Naive B cell (primary cell): ENCODE data around the gene GOLPH3L. TPM values are rescaled to one million over a fixed set of nuclear protein-coding genes. Genes with fewer than 3 reads are reported as not detected.
"Not testable (repeated sequence)": the region's sequence is repeated elsewhere in the genome, so short reads cannot be mapped to it uniquely, and the experiment has no call there.

Experiments used
- ATAC-seq, 2 donors: fragments of 150-1000 bp; cut with Tn5 transposase; 2 replicates each; pipeline ENCODE4 v1.10.0; 2021; ENCODE audit warnings: low read depth in 2 of 2, mild to moderate bottlenecking in 2 of 2, moderate library complexity in 2 of 2
- DNase-seq: peaks from one replicate; pipeline ENCODE4 v3.0.0; 2022
- H3K27ac Mint-ChIP-seq, 6 donors: one replicate each; pipeline ENCODE4 v1.8.0; 2020 to 2022; ENCODE audit warnings: mild to moderate bottlenecking in 6 of 6, mixed read lengths in 6 of 6, moderate library complexity in 5 of 6, inconsistent platforms in 2 of 6
- H3K27me3 Mint-ChIP-seq, 3 donors: one replicate each; pipeline ENCODE4 v1.8.0; 2021 to 2022; ENCODE audit warnings: mixed read lengths in 3 of 3, mild to moderate bottlenecking in 1 of 3
- H3K36me3 Mint-ChIP-seq, 2 donors: one replicate each; pipeline ENCODE4 v1.8.0; 2020 to 2022; ENCODE audit warnings: mixed read lengths in 2 of 2, inconsistent platforms in 1 of 2, mild to moderate bottlenecking in 1 of 2
- H3K4me1 Mint-ChIP-seq, 3 donors: one replicate each; pipeline ENCODE4 v1.8.0; 2020 to 2022; ENCODE audit warnings: mixed read lengths in 3 of 3, inconsistent platforms in 1 of 3, mild to moderate bottlenecking in 1 of 3, moderate library complexity in 1 of 3
- H3K4me3 Mint-ChIP-seq, 8 donors: one replicate each; pipeline ENCODE4 v1.8.0; 2020 to 2022; ENCODE audit warnings: mild to moderate bottlenecking in 8 of 8, mixed read lengths in 8 of 8, moderate library complexity in 8 of 8, inconsistent platforms in 2 of 8
- H3K9me3 Mint-ChIP-seq, 7 donors: one replicate each; pipeline ENCODE4 v1.8.0; 2020 to 2022; ENCODE audit warnings: mixed read lengths in 7 of 7, mild to moderate bottlenecking in 5 of 7, inconsistent platforms in 2 of 7, moderate library complexity in 1 of 7
- polyA plus RNA-seq, 6 donors: library from polyadenylated mRNA; unstranded; fragments of 300-500 nt; fragmentation: Illumina TruSeq; gene quantifications; one replicate each; pipeline ENCODE4 v1.2.3, GENCODE V29; 2021; ENCODE audit warnings: low read depth in 6 of 6

Gene GOLPH3L
- polyA plus RNA-seq, 6 donors from 2014 or later = 10.1 to 27.8 (median 24.4) TPM

DNA sequence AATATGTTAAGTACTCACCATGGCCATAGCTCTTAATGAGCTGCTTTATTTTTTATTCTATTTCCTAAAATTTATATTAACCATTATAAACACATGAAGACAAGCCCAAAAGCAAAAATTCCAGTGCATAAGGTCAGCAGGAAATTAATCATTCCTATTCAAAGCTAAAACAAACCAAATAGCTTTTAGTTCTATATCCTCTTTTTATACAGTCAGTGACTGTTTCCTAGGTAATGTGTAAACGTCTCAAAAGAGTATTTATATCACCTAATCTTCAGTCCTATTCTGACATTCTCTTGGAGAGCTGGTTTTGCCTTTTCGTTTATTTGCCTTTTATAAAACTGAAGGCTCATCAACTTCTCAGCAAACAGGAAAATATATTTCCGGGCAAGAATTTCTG lies 4.2 kb downstream of the GOLPH3L start:
- Mint-ChIP-seq H3K27me3 (no peaks in the 10 kb centered on the region), H3K36me3 (peaks cover 13 to 23% of the 10 kb centered on the region in 2 donors), H3K4me3 (no peak overlapping the region), H3K27ac (peak overlapping the region in 2 of 6 donors; percentile 20 to 21), H3K9me3 (no peaks in the 10 kb centered on the region), H3K4me1 (peaks cover 22% of the 10 kb centered on the region in 3 donors)
- ATAC-seq (no peak), DNase-seq (no peak)

DNA sequence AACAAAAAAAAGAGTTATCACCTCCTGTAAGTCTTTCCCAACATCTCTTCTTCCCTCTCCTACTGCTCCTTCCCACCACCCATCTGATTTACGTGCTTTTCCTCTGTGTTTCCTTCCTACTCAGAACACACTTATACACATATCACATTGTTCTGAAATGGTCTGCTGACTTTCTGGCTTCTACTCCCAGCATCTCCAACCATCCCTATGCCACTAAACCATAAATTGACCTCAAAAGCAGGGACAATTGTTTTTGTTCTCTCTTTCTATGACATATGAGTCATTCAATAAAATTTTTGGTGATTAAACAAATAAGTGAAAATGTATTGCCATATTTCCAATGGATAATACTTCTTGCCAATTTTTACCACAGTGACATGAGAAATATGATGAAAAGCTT lies 8.2 kb downstream of the GOLPH3L start:
- H3K27ac Mint-ChIP-seq = peak overlapping the region in 4 of 6 donors; percentile 8 to 83 (median 16)
- DNase-seq (no peak), ATAC-seq (no peak)
- no peak overlapping the region for H3K4me3 Mint-ChIP-seq
- no peaks in the 10 kb centered on the region for H3K27me3 Mint-ChIP-seq
- H3K36me3 Mint-ChIP-seq = peaks cover 13 to 15% of the 10 kb centered on the region in 2 donors
- H3K4me1 Mint-ChIP-seq = peaks cover 7 to 16% (median 9%) of the 10 kb centered on the region in 3 donors
- no peaks in the 10 kb centered on the region for H3K9me3 Mint-ChIP-seq

GRCh38 chr1:150686275-150686674 lies 10.7 kb downstream of the GOLPH3L start:
- DNase-seq = no peak
- Mint-ChIP-seq H3K27me3 (no peaks in the 10 kb centered on the region), H3K27ac (peak overlapping the region in 3 of 6 donors; percentile 12 to 82 (median 24)), H3K4me1 (peaks cover 10 to 18% (median 12%) of the 10 kb centered on the region in 3 donors), H3K36me3 (peaks cover 5 to 15% of the 10 kb centered on the region in 2 donors), H3K9me3 (no peaks in the 10 kb centered on the region), H3K4me3 (no peak overlapping the region)
- ATAC-seq = no peak

DNA sequence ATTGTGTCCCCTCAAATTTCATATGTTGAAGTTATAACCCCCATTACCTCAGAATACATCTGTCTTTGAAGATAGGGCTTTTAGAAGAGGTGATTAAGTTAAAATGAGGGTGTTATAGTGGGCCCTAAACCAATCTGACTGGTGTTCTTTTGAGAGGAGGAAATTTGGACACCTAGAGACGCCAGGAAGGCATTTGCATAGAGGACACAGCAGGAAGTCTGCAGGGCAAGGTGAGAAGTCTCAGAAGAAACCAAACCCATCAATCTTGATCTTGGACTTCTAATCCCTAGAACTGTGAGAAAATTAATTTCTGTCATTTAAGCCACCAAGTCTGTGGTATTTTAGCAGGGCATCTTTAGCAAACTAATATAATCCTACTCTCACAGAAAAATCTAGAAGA lies 13.0 kb downstream of the GOLPH3L start:
- Mint-ChIP-seq H3K36me3 (peaks cover 0 to 6% of the 10 kb centered on the region in 2 donors), H3K27me3 (no peaks in the 10 kb centered on the region), H3K9me3 (no peaks in the 10 kb centered on the region), H3K4me3 (peak overlapping the region in 1 of 8 donors; percentile 15), H3K27ac (peak overlapping the region in 5 of 6 donors; percentile 5 to 92 (median 77)), H3K4me1 (peaks cover 8 to 12% (median 11%) of the 10 kb centered on the region in 3 donors)
- DNase-seq = peak; percentile 7
- ATAC-seq = peak; percentile 39 to 80

DNA sequence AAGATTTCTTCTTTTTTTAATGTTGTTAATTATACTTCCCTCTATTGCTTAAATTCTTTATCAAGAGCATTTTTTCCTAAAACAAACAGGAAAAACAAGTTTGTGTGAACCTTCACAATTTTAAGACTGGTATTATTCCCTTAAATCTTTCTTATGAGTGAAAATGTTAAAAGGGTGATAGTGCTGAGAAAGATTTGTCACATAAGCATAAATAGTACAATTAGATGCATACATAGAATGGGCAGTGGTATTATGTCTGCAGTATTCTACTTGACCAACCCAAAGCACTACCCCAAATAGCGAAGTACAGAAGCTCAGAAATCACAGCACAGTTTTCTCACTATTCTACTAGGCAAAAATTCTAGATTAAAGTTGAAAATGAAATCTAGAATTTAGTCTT lies 18.0 kb downstream of the GOLPH3L start:
- ATAC-seq (no peak), DNase-seq (no peak)
- no peaks in the 10 kb centered on the region for H3K9me3 Mint-ChIP-seq
- no peaks in the 10 kb centered on the region for H3K27me3 Mint-ChIP-seq
- H3K27ac Mint-ChIP-seq = no peak overlapping the region
- H3K4me3 Mint-ChIP-seq = no peak overlapping the region
- peaks cover 0 to 5% of the 10 kb centered on the region in 2 donors for H3K36me3 Mint-ChIP-seq
- peaks cover 4 to 7% (median 5%) of the 10 kb centered on the region in 3 donors for H3K4me1 Mint-ChIP-seq

DNA sequence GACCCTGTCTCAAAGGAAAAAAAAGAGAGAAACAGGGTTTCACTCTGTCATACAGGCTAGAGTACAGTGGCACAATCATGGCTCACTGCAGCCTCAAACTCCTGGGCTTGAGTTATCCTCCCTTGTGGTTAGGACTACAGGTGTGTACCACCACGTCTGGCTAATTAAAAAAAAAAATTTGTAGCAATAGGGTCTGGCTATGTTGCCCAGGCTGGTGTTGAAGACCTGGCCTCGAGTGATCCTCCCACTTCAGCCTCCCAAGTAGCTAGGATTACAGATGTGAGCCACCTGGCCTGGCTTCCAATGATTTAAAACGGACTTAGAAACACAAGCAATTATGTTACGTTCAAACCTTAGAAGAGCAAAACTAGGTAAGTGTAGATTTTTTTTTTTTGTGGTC lies 22.1 kb downstream of the GOLPH3L start:
- no peak overlapping the region for H3K27ac Mint-ChIP-seq

DNA sequence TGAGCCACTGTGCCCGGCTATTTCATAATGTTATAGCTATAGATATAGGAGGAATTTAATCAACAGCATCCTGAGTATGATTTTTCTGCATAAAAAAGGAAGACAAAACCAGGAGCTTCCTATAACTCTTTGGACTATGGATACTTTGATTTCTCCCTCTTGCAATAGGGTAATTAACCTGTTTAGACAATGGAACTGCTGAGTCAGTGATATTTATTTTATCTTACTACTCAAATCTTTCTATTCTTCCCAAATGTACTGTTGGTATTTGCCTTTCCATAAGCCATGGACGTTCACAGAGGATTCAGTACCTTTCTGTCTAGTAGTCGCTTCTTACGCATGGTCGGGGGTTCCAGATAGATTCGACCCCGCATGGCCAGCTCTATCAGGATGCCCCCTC lies 33.6 kb downstream of the GOLPH3L start:
- Mint-ChIP-seq H3K9me3 (no peaks in the 10 kb centered on the region), H3K36me3 (peaks cover 16 to 26% of the 10 kb centered on the region in 2 donors), H3K4me1 (peaks cover 4 to 12% (median 10%) of the 10 kb centered on the region in 3 donors), H3K4me3 (no peak overlapping the region), H3K27ac (peak overlapping the region in 1 of 6 donors; percentile 48), H3K27me3 (no peaks in the 10 kb centered on the region)
- DNase-seq (no peak), ATAC-seq (no peak)

More for the DNA sequence above, 22.1 kb downstream of the GOLPH3L start:
- no peaks in the 10 kb centered on the region for H3K9me3 Mint-ChIP-seq
- no peaks in the 10 kb centered on the region for H3K27me3 Mint-ChIP-seq
- ATAC-seq = no peak
- peaks cover 0 to 3% (median 0%) of the 10 kb centered on the region in 3 donors for H3K4me1 Mint-ChIP-seq
- peaks cover 0 to 5% of the 10 kb centered on the region in 2 donors for H3K36me3 Mint-ChIP-seq
- DNase-seq = no peak
- H3K4me3 Mint-ChIP-seq = no peak overlapping the region

- peaks cover 4 to 12% (median 10%) of the 10 kb centered on the region in 3 donors for H3K4me1 Mint-ChIP-seq
- no peaks in the 10 kb centered on the region for H3K9me3 Mint-ChIP-seq
- DNase-seq (no peak), ATAC-seq (no peak)
- peaks cover 16 to 26% of the 10 kb centered on the region in 2 donors for H3K36me3 Mint-ChIP-seq
- no peak overlapping the region for H3K4me3 Mint-ChIP-seq
- no peaks in the 10 kb centered on the region for H3K27me3 Mint-ChIP-seq
- peak overlapping the region in 2 of 6 donors; percentile 2 to 94 for H3K27ac Mint-ChIP-seq
Measured at GRCh38 chr1:150662811-150663210, 34.1 kb downstream of the GOLPH3L start.

DNA sequence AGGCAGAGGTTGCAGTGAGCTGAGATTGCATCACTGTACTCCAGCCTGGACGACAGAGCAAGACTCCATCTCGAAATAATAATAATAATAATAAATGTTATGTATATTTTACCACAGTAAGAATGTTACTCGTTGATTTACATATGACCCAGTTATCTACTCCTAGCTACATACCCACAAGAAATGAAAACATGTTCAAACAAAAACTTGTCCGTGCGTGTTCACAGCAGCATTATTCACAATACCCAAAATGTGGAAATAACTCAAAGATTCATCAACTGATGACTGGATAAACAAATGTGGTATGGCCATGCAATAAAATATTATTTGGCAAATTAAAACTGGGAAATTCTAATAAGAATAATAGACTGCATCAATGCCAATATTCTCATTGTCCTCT lies 35.8 kb downstream of the GOLPH3L start:
- peaks cover 16 to 26% of the 10 kb centered on the region in 2 donors for H3K36me3 Mint-ChIP-seq
- no peak overlapping the region for H3K27ac Mint-ChIP-seq
- H3K9me3 Mint-ChIP-seq = no peaks in the 10 kb centered on the region
- H3K4me3 Mint-ChIP-seq = no peak overlapping the region
- H3K4me1 Mint-ChIP-seq = peaks cover 4 to 12% (median 10%) of the 10 kb centered on the region in 3 donors
- no peaks in the 10 kb centered on the region for H3K27me3 Mint-ChIP-seq
- ATAC-seq (no peak), DNase-seq (no peak)

DNA sequence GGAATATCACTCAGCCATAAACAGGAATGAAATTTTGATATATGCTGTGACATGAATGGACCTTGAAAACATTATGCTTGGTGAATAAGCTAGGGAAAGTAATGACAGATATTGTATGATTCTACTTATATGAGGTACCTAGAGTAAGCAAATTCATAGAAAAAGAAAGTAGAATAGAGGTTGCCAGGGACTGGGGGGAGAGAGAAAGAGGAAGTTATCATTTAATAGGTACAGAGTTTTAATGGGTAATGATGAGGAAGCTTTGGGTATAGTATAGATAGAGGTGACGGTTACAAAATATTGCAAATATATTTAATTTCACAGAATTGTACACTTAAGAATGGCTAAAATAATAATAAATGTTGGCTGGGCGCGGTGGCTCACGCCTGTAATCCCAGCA lies 36.4 kb downstream of the GOLPH3L start:
- Mint-ChIP-seq H3K9me3 (no peaks in the 10 kb centered on the region), H3K36me3 (peaks cover 16 to 26% of the 10 kb centered on the region in 2 donors), H3K4me1 (peaks cover 4 to 12% (median 10%) of the 10 kb centered on the region in 3 donors), H3K4me3 (no peak overlapping the region), H3K27me3 (no peaks in the 10 kb centered on the region), H3K27ac (peak overlapping the region in 1 of 6 donors; percentile 6)
- peak; percentile 51 to 73 for ATAC-seq
- peak; percentile 3 for DNase-seq

- H3K4me3 Mint-ChIP-seq, H3K27ac Mint-ChIP-seq, ATAC-seq, H3K4me1 Mint-ChIP-seq, H3K27me3 Mint-ChIP-seq, DNase-seq, H3K9me3 Mint-ChIP-seq: not testable (repeated sequence)
- peaks cover 8 to 19% of the 10 kb centered on the region in 2 donors for H3K36me3 Mint-ChIP-seq
Measured at GRCh38 chr1:150657064-150657463, 39.9 kb downstream of the GOLPH3L start.

DNA sequence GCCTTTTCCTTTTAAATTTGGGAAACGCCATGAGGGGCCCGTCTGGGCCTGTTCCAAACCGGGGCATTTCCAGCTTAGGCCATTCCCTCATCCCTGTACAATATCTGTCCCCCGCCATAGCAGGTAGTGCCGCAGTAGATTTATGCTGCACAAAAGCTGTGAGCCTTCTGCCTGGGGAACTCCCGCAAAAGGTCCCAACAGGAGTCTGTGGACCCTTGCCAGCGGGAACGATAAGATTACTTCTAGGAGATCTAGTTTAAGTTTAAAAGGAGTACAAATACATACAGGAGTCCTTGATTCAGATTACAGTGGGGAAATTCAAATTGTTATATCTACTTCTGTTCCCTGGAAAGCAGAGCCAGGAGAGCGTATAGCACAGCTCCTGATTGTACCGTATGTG lies 42.3 kb downstream of the GOLPH3L start:
- not testable (repeated sequence) for H3K36me3 Mint-ChIP-seq, ATAC-seq, H3K4me3 Mint-ChIP-seq, H3K27me3 Mint-ChIP-seq, DNase-seq, H3K4me1 Mint-ChIP-seq, H3K9me3 Mint-ChIP-seq, H3K27ac Mint-ChIP-seq

DNA sequence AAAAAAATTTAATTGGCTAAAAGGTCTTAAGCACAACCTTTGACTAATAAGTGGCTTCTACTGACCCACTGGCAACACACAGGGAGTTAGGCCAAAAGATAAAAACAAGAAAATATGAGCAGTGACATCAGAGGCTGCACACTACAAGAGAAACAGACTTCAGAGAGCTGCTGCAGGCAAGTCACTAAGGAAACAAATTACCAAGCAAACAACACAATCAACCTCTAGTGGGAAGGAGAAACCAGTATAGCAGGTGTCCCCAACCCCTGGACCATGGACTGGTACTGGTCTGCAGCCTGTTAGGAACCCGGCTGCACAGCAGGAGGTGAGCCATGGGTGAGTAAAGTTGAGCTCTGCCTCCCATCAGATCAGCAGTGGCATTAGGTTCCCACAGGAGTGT lies 46.8 kb downstream of the GOLPH3L start:
- peaks cover 0 to 5% (median 3%) of the 10 kb centered on the region in 3 donors for H3K4me1 Mint-ChIP-seq
- no peak for DNase-seq
- no peak overlapping the region for H3K27ac Mint-ChIP-seq
- no peak overlapping the region for H3K4me3 Mint-ChIP-seq
- H3K27me3 Mint-ChIP-seq = no peaks in the 10 kb centered on the region
- no peaks in the 10 kb centered on the region for H3K9me3 Mint-ChIP-seq
- ATAC-seq = no peak
- peaks cover 12 to 17% of the 10 kb centered on the region in 2 donors for H3K36me3 Mint-ChIP-seq

- DNase-seq = no peak
- Mint-ChIP-seq H3K9me3 (no peaks in the 10 kb centered on the region), H3K27ac (no peak overlapping the region), H3K4me1 (peaks cover 0 to 5% (median 3%) of the 10 kb centered on the region in 3 donors), H3K27me3 (no peaks in the 10 kb centered on the region), H3K4me3 (peak overlapping the region in 1 of 8 donors; percentile 82), H3K36me3 (peaks cover 12 to 17% of the 10 kb centered on the region in 2 donors)
- ATAC-seq = no peak
Measured at GRCh38 chr1:150649441-150650075, 47.4 kb downstream of the GOLPH3L start.
